GM12878 (cell line): ENCODE data around the gene COL5A1. TPM values are rescaled to one million over a fixed set of nuclear protein-coding genes. Genes with fewer than 3 reads are reported as not detected.

Experiments used
- ATAC-seq: fragments of 200-7000 bp; cut with Tn5 transposase; 3 replicates; pipeline ENCODE4 v1.9.1; 2020; ENCODE audit warnings: mild to moderate bottlenecking, moderate library complexity
- BruUV-seq: library from RNA; stranded (reverse); fragments of 400-500 nt; replicated peaks from 2 replicates; lab custom pipeline; 2021; lab: Mats Ljungman, UMichigan
- CTCF ChIA-PET: fragments of 300-600 bp; sonication (Branson Sonifier 250); formaldehyde crosslinking; extraction: SDS; loops from one replicate; lab custom pipeline; 2021; ENCODE audit warnings: inconsistent platforms; lab: Yijun Ruan, JAX
- POLR2A ChIA-PET: fragments of 350-600 bp; formaldehyde crosslinking; extraction: SDS; loops from one replicate; lab custom pipeline; 2021; ENCODE audit warnings: inconsistent platforms; lab: Charles Lee
- RAD21 ChIA-PET: fragments of 300-600 bp; sonication (Branson Sonifier 250); formaldehyde crosslinking; loops from one replicate; lab custom pipeline; 2023; ENCODE audit warnings: antibody characterized with exemption; ENCODE audit not compliant: unreplicated experiment; lab: Charles Lee
- SMC1A ChIA-PET: fragments of 300-600 bp; sonication (Branson Sonifier 250); formaldehyde crosslinking; loops from one replicate; lab custom pipeline; 2023; ENCODE audit not compliant: unreplicated experiment, uncharacterized antibody; lab: Charles Lee
- DNase-seq: peaks from one replicate; pipeline ENCODE4 v3.0.0-alpha.2; 2011; ENCODE audit warnings: low read depth, low spot score
- FAIRE-seq: peaks from 3 replicates; lab custom pipeline; 2011; peaks lifted over from hg19 to GRCh38; lab: Jason Lieb, UNC
- H2AFZ ChIP-seq: 2 replicates; pipeline ENCODE4 v1.6.0; 2011; ENCODE audit warnings: low read depth, low read length, control low read depth; ENCODE audit not compliant: control insufficient read depth
- H3K27ac ChIP-seq: 2 replicates; pipeline ENCODE4 v1.5.1; 2011; ENCODE audit warnings: control low read depth; ENCODE audit not compliant: control insufficient read depth, insufficient read depth
- H3K27me3 ChIP-seq, 2 experiments: replicated peaks in 1 of 2; 2 replicates each; pipeline versions ENCODE4 v1.6.0 to v1.6.1; 2011; ENCODE audit warnings: low read length in 1 of 2; ENCODE audit not compliant: control insufficient read depth in 2 of 2, insufficient read depth in 2 of 2
- H3K36me3 ChIP-seq, 2 experiments: 2 replicates each; pipeline ENCODE4 v1.5.1; 2011; ENCODE audit warnings: low read length in 1 of 2; ENCODE audit not compliant: control insufficient read depth in 2 of 2, insufficient read depth in 2 of 2
- H3K4me1 ChIP-seq: 2 replicates; pipeline ENCODE4 v1.6.1; 2011; ENCODE audit warnings: mild to moderate bottlenecking, low read length, moderate library complexity, mixed read lengths; ENCODE audit not compliant: control insufficient read depth, insufficient read depth
- H3K4me2 ChIP-seq: 2 replicates; pipeline ENCODE4 v1.6.0; 2011; ENCODE audit warnings: control low read depth; ENCODE audit not compliant: control insufficient read depth, insufficient read depth
- H3K4me3 ChIP-seq: fragments of 200-600 bp; sonication (generic); 2 replicates; pipeline ENCODE4 v1.5.1; 2016
- H3K79me2 ChIP-seq: 2 replicates; pipeline ENCODE4 v1.6.0; 2011; ENCODE audit warnings: low read length; ENCODE audit not compliant: control insufficient read depth, insufficient read depth
- H3K9ac ChIP-seq: 2 replicates; pipeline ENCODE4 v1.8.0; 2011; ENCODE audit warnings: low read length, control low read depth, mixed read lengths; ENCODE audit not compliant: control insufficient read depth, insufficient read depth
- H3K9me3 ChIP-seq: replicated peaks from 3 replicates; pipeline ENCODE4 v1.5.1; 2011; ENCODE audit warnings: mild to moderate bottlenecking, low read length; ENCODE audit not compliant: control insufficient read depth, insufficient read depth
- H4K20me1 ChIP-seq: 2 replicates; pipeline ENCODE4 v1.6.0; 2011; ENCODE audit not compliant: control insufficient read depth, insufficient read depth
- SREBF2 ChIP-seq: IDR thresholded peaks from 2 replicates; pipeline ENCODE4 v1.6.1; 2012; ENCODE audit warnings: mild to moderate bottlenecking, low read length
- ZNF687 ChIP-seq: fragments of 450-650 bp; IDR thresholded peaks from 2 replicates; pipeline ENCODE4 v1.6.1; 2017; ENCODE audit warnings: mild to moderate bottlenecking, moderate library complexity
- whole genome bisulfite sequencing: methylation state at CpG from one replicate; pipeline ENCODE4 v1.1.6; 2016; ENCODE audit warnings: low lambda C conversion rate; ENCODE audit not compliant: insufficient replicate concordance, insufficient coverage; ENCODE audit errors: missing lambda C conversion rate; 5-methylcytosine and 5-hydroxymethylcytosine counted together
- in situ Hi-C: fragments of 300-500 bp; cut with MboI; formaldehyde crosslinking; loops from 9 replicates; pipeline ENCODE4 v1.14.3; 2018; ENCODE audit warnings: mixed read lengths
- intact Hi-C: fragments of 100-400 bp; cut with micrococcal nuclease; formaldehyde crosslinking; loops from one replicate; pipeline ENCODE4 v1.14.2; 2022; ENCODE audit not compliant: unreplicated experiment
- polyA plus RNA-seq, 11 experiments: library from polyadenylated mRNA; depleted of rRNA in 4 of 11; unstranded in 6 of 11; stranded (reverse) in 5 of 11; fragments of >200 nt; fragmentation: Nextera tagmentation in 4 of 11; fragmentation: Illumina TruSeq in 1 of 11; extraction: Ambion mirVana in 4 of 11; extraction: Trizol in 1 of 11; gene quantifications; 1 replicate in 1 of 11; 2 replicates in 10 of 11; pipeline versions ENCODE4 v1.2.1 to v1.2.3, GENCODE V29; 2011 to 2016; ENCODE audit warnings: inconsistent platforms in 2 of 11, missing spikeins in 2 of 11, low read depth in 1 of 11
- total RNA-seq, 4 experiments: library from RNA; depleted of rRNA in 3 of 4; stranded (reverse); fragments of >200 nt in 3 of 4; fragmentation: Illumina TruSeq in 1 of 4; extraction: Trizol in 1 of 4; gene quantifications; 2 replicates each; pipeline versions ENCODE4 v1.2.1 to v1.2.3, GENCODE V29; 2013 to 2021

COL5A1 gene
- total and polyA plus RNA-seq, 10 of the 15 experiments (the other 5 are each of a cell fraction or from before 2014, with no cell fraction given): under 0.01 to 0.15 (median 0.13) TPM; not detected in 4

- POLR2A ChIA-PET: no interaction called here
- Histone ChIP-seq H3K9me3 (no peaks in the 10 kb centered on the region), H3K4me2 (no peak overlapping the region), H2AFZ (no peak overlapping the region), H3K27me3 (no peaks in the 10 kb centered on the region; a peak in 1 of 4 replicates), H3K4me1 (no peaks in the 10 kb centered on the region), H3K4me3 (no peak overlapping the region), H3K9ac (no peak overlapping the region), H3K36me3 (no peaks in the 10 kb centered on the region), H4K20me1 (no peaks in the 10 kb centered on the region), H3K79me2 (no peaks in the 10 kb centered on the region), H3K27ac (no peak overlapping the region)
- CTCF ChIA-PET: no interaction called here
- intact Hi-C loops (no loop called here), in situ Hi-C loops (no loop called here)
- ATAC-seq (no peak), FAIRE-seq (no peak), DNase-seq (no peak)
- no peak for TF ChIP-seq SREBF2
- SMC1A ChIA-PET: no interaction called here
- 37% methylated on average over 15 of the region's 15 CpGs for WGBS
- BruUV-seq: no TSS peak
- RAD21 ChIA-PET: no interaction called here
Measured at GRCh38 chr9:134634667-134635230, 6.9 kb upstream of the COL5A1 start.

GRCh38 chr9:134635351-134636148, 6.1 kb upstream of the COL5A1 start:
- no peak for FAIRE-seq

More at GRCh38 chr9:134635351-134636148, 6.1 kb upstream of the COL5A1 start:
- ChIA-PET SMC1A (no interaction called here), CTCF (interaction anchor here (0.6 kb wide), 2 partner anchors 440 to 1231 kb away, joined by 3 read pairs; no protein-coding TSS in a partner anchor), POLR2A (no interaction called here), RAD21 (no interaction called here)
- Histone ChIP-seq H2AFZ (no peak overlapping the region), H3K4me3 (no peak overlapping the region), H3K4me2 (no peak overlapping the region), H3K79me2 (no peaks in the 10 kb centered on the region), H3K27me3 (no peaks in the 10 kb centered on the region; a peak in 1 of 4 replicates), H3K27ac (no peak overlapping the region), H4K20me1 (no peaks in the 10 kb centered on the region), H3K9ac (no peak overlapping the region), H3K4me1 (no peaks in the 10 kb centered on the region), H3K36me3 (no peaks in the 10 kb centered on the region), H3K9me3 (no peaks in the 10 kb centered on the region)
- 20% methylated on average over 15 of the region's 17 CpGs for WGBS
- TF ChIP-seq ZNF687: no peak
- BruUV-seq: no TSS peak
- ATAC-seq: no peak
- in situ Hi-C loops: no loop called here
- no peak for DNase-seq
- intact Hi-C loops: no loop called here
